Globus pallidus (tissue), 1 donor: ENCODE results near the gene FMO2.

Experiments used
- DNase-seq: peaks from one replicate; pipeline ENCODE4 v3.0.0-alpha.2; 2015; ENCODE audit warnings: low spot score

The FMO2 gene

DNA sequence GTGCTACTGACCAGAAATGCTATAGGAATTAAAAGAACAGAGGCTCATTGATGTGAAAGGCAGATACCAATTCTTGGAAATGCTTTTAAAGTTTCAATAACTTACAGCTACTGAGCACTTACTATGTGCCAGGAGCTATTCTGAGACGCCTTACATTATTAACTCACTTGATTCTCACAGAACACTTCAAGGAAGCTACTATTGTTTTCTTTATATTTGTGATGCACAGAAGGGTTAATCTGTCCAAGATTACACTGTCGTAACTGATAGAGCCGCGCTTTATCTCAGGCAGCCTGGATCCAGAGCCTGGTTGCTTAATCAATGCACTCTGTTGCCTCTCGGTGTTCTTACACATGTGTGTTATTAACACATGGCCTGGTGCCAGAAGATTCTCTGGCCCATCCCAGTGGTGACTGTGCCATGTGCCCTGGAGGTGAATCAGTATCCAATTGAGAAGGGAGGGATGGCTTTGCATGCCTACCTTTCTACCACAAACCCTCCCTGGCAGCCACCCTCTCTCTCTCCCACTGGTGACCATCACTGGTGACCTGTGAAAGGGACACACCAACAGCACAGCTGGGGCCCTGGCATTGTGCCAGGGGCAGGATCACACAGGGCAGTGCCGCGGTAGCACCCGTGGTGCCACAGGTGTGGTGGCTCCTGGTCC lies 72.0 kb downstream of the FMO2 start:
- DNase-seq: no peak

DNA sequence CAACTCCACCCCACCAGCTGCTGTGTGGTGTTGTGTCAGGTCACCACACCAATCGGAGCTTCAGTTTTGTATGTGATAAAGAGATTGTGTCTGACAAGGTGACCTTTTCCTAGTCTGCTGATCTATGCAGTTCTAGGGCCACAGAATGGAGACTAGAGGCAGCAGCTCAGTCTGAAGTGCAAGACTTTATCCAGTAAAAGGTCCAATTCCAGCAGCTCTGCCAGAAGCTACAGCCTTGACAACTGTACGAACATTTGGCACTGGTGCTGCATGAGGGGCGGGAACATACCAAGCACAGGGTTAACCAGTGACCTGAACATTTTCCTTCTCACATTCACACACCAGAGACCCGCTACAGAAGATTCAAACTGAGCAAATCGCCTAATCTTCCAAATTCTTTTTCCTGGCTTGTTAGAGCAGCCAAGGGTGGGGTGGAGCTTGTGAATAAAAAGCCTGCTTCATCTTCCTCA lies 72.5 kb downstream of the FMO2 start:
- DNase-seq: no peak

DNA sequence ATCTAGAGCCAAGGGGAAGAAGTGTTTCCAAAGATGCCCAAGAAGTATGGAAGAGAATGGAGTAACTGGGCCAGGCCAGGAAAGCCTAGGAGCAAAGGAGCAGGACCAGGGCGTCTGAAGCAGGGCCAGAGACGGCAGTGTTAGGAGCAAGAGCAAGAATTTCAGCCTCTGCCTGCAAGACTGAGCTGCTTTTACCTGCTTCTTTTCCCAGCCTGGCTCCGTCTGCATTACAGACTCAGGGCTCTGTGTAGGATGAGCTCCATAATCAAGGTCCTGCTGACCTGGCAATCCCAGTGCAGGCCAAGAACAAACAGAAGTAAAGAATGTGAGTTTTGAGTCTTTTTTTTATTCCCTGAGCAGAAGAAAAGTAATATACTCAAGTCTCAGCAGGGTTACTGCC lies 73.3 kb downstream of the FMO2 start:
- no peak for DNase-seq

DNA sequence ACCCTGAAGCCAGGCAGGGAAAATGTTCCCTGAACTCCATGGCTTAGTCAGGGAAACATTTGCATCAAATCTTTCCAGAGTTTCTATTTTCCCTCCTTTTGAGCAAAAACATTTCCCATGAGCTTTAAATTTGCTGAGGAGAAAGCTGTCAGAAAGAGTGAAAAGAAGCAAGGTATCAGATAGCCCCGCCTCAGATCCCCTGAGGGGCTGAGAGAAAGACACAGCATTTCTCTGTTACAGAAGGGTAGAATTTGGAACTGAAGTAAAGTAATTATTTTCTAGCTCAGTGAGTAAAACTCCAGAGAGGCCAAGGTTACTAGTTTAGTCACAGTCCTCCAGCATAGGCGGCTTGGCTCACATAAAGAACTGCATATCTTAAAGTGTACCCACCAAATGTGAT lies 73.8 kb downstream of the FMO2 start:
- no peak for DNase-seq
